ENCODE measurements around the gene SMAD7.

Gene SMAD7

GRCh38 chr18:48932822-48933510 is 17.8 kb downstream of the SMAD7 start:
- peak; percentile 7; the same call in 1 of the 2 replicates for TF ChIP-seq SIN3A (IDR thresholded peaks at IDR 0.05; ENCODE audit: borderline replicate concordance, insufficient read depth, low read length)
- TF ChIP-seq TAF1 (IDR thresholded peaks at IDR 0.05; ENCODE audit: borderline replicate concordance, insufficient read depth, low read length), result no peak

- peak; percentile 6; the same call in 1 of the 2 replicates for TF ChIP-seq SIN3A (IDR thresholded peaks at IDR 0.05; ENCODE audit: borderline replicate concordance, insufficient read depth, low read length)
- TF ChIP-seq REST (IDR thresholded peaks at IDR 0.05; ENCODE audit: insufficient read depth in 1 of 2, low read depth in 2 of 2, low read length in 2 of 2), result no peak
- 0 out of 2 replicates have a peak, but pooled peaks have one; percentile 6 for TF ChIP-seq POLR2AphosphoS5 (IDR thresholded peaks at IDR 0.05; ENCODE audit: low read depth, low read length)
- TF ChIP-seq TAF1 (IDR thresholded peaks at IDR 0.05; ENCODE audit: borderline replicate concordance, insufficient read depth, low read length), result no peak
- no peak for TF ChIP-seq FOXP2 (optimal IDR thresholded peaks at IDR 0.05; ENCODE audit: borderline replicate concordance, extremely low read depth, extremely low read length, insufficient read depth)
Measured at GRCh38 chr18:48932462-48932818, 18.3 kb downstream of the SMAD7 start.

DNA sequence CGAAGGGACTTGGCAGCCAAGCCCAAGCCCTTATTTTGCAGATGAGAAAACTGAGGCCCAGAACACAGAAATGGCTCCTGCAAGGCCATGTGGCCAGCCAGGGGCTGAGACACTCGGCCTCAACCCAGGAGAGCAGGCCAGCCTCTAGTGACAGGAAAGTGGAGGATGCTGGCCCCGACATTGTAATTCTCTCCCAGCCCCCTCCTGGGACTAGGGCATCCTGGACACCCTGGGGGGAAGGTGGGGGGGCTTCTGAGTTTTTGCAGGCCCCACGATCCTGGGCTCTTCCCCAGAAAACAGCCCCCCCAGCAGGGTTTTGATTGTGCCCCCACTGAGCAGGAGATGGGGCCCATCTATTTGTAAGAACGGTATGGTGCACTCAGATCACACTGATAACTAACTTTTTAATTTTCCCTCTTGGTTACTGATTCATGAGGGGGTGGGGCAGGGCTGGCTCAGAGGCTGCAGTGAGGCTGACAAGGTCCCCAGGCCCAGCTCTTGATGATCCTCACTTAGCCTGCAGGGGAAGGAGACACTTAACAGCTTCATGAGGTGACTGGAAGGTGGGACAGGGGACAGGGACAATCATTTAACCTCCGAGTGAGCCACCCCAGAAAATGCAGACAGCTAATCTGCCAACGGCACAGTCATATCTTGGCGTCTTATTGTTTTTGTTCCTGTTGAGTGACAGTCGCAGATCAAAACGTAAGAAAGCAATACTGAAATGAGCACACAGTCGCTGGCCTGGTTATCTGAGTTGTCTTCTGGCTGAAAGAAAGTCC is 18.9 kb downstream of the SMAD7 start:
- 0 out of 2 replicates have a peak, but pooled peaks have one; percentile 6 for TF ChIP-seq SIN3A (IDR thresholded peaks at IDR 0.05; ENCODE audit: borderline replicate concordance, insufficient read depth, low read length)
- TF ChIP-seq POLR2AphosphoS5 (IDR thresholded peaks at IDR 0.05; ENCODE audit: low read depth, low read length), result no peak

DNA sequence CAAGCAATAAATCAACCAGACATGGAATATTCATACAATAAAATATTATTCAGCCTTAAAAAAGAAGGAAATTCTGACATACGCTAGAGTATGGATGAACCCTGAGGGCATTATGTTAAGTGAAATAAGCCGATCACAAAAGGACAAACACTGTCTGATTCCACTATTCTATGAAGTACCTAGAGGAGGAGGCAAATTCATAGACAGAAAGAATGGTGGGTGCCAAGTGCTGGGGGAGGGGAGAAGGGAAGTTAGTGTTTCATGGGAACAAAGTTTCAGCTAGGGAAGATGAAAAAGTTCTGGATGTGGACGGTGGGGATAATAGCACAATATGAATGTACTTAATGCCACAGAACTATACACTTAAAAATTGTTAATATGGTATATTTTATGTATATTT is 19.8 kb downstream of the SMAD7 start:
- TF ChIP-seq SIN3A (IDR thresholded peaks at IDR 0.05; ENCODE audit: borderline replicate concordance, insufficient read depth, low read length) (no peak), REST (IDR thresholded peaks at IDR 0.05; ENCODE audit: insufficient read depth in 1 of 2, low read depth in 2 of 2, low read length in 2 of 2) (no peak), TAF1 (IDR thresholded peaks at IDR 0.05; ENCODE audit: borderline replicate concordance, insufficient read depth, low read length) (no peak), FOXP2 (optimal IDR thresholded peaks at IDR 0.05; ENCODE audit: borderline replicate concordance, extremely low read depth, extremely low read length, insufficient read depth) (no peak)

DNA sequence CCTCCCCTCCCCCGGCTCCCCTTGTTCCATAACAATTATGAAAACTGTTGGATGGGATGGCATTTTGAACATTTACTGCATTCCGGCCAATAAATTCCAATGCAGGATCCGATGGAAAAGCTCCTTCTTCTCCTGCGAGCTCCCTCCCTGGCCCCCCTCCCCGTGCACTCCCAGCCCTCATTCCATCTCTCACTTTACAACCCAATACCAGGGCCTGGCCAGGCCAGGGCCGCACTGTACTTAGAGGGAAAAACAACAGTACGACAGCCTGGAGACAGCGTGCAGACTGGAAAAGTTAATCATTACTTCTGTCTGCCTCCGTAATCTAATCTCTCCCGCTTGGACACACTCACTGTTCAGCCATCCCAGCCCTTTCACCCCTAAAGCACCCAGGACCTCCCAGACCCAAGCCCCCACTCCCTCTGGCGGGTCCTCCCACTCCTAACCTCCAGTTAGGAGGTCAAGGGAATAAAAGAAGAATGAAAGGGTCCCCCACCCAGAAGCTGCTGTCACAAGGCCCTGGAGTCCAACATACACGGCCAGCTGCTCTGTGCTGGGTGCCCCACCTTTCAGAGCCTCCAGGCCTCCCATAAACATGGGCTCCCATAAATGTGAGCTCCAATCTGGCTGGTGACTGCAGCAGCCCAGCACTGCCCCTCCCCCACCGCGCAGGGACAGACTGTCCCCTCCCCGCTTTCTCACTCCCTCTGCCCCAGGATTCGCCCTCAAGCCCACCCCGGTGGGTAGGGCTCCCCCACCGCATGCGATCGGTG is 20.6 kb downstream of the SMAD7 start:
- TF ChIP-seq TAF1 (IDR thresholded peaks at IDR 0.05; ENCODE audit: borderline replicate concordance, insufficient read depth, low read length) (no peak), REST (IDR thresholded peaks at IDR 0.05; ENCODE audit: insufficient read depth in 1 of 2, low read depth in 2 of 2, low read length in 2 of 2) (no peak), SIN3A (IDR thresholded peaks at IDR 0.05; ENCODE audit: borderline replicate concordance, insufficient read depth, low read length) (no peak), FOXP2 (optimal IDR thresholded peaks at IDR 0.05; ENCODE audit: borderline replicate concordance, extremely low read depth, extremely low read length, insufficient read depth) (no peak), POLR2AphosphoS5 (IDR thresholded peaks at IDR 0.05; ENCODE audit: low read depth, low read length) (no peak)
